HepG2 (cell line): ENCODE results near the gene MBTPS1. TPM values are rescaled to one million over a fixed set of nuclear protein-coding genes. Genes with fewer than 3 reads are reported as not detected.

Experiments
- ATAC-seq: fragments of 200-7000 bp; cut with Tn5 transposase; 3 replicates; pipeline ENCODE4 v1.9.1; 2020; ENCODE audit warnings: mild to moderate bottlenecking, moderate library complexity
- BruUV-seq: library from RNA; stranded (reverse); fragments of 400-500 nt; replicated peaks from 2 replicates; lab custom pipeline; 2021; lab: Mats Ljungman, UMichigan
- CTCF ChIA-PET: fragments of 300-600 bp; formaldehyde crosslinking; extraction: SDS; loops from one replicate; lab custom pipeline; 2021; ENCODE audit warnings: low total read pairs, inconsistent platforms, low intra/inter-chr PET ratio; lab: Yijun Ruan, JAX
- POLR2A ChIA-PET: fragments of 350-600 bp; sonication (Branson Sonifier 250); formaldehyde crosslinking; loops from one replicate; lab custom pipeline; 2020; ENCODE audit warnings: antibody characterized with exemption, inconsistent platforms; lab: Yijun Ruan, JAX
- DNase-seq: peaks from one replicate; pipeline ENCODE4 v3.0.0-alpha.2; 2015; ENCODE audit warnings: low spot score
- FAIRE-seq: peaks from 3 replicates; lab custom pipeline; 2011; peaks lifted over from hg19 to GRCh38; lab: Jason Lieb, UNC
- H2AFZ ChIP-seq: one replicate; pipeline ENCODE4 v1.6.1; 2011; ENCODE audit warnings: low read length, inconsistent platforms
- H3K27ac ChIP-seq: fragments of 300-600 bp; 3 replicates; pipeline ENCODE4 v1.8.0; 2011; ENCODE audit warnings: mixed run types, mild to moderate bottlenecking, mixed read lengths, low read length, inconsistent platforms; ENCODE audit not compliant: insufficient read depth; ENCODE audit errors: extremely low read length
- H3K27me3 ChIP-seq, 2 experiments: fragments of 200-600 bp in 1 of 2; 2 replicates in 1 of 2; 3 replicates in 1 of 2; pipeline versions ENCODE4 v1.6.0 to v1.8.0; 2011; ENCODE audit warnings: low read length in 2 of 2, mild to moderate bottlenecking in 2 of 2, moderate library complexity in 2 of 2, inconsistent platforms in 1 of 2; ENCODE audit not compliant: insufficient read depth in 2 of 2, control insufficient read depth in 1 of 2
- H3K36me3 ChIP-seq, 2 experiments: fragments of 200-600 bp in 1 of 2; replicated peaks in 1 of 2; 2 replicates in 1 of 2; 3 replicates in 1 of 2; pipeline versions ENCODE4 v1.5.1 to v1.8.0; 2011; ENCODE audit warnings: low read length in 2 of 2, inconsistent platforms in 1 of 2; ENCODE audit not compliant: insufficient read depth in 2 of 2, control insufficient read depth in 1 of 2
- H3K4me1 ChIP-seq: 2 replicates; pipeline ENCODE4 v1.5.1; 2012; ENCODE audit warnings: low read length, inconsistent platforms; ENCODE audit not compliant: insufficient read depth
- H3K4me2 ChIP-seq: 2 replicates; pipeline ENCODE4 v1.6.0; 2011; ENCODE audit warnings: low read depth, low read length, inconsistent platforms
- H3K4me3 ChIP-seq, 3 experiments: fragments of 200-600 bp in 1 of 3; sonication (generic), shearing (Covaris generic) in 1 of 3; replicated peaks in 1 of 3; 2 replicates each; pipeline ENCODE4 v1.5.1; 2011 to 2016; ENCODE audit warnings: low read length in 3 of 3, inconsistent platforms in 2 of 3, low read depth in 2 of 3, mild to moderate bottlenecking in 2 of 3, control low read depth in 1 of 3, mixed read lengths in 1 of 3; ENCODE audit not compliant: insufficient read depth in 1 of 3
- H3K79me2 ChIP-seq: one replicate; pipeline ENCODE4 v1.6.1; 2011; ENCODE audit warnings: low read length, inconsistent platforms; ENCODE audit not compliant: insufficient read depth
- H3K9ac ChIP-seq: 2 replicates; pipeline ENCODE4 v1.6.0; 2011; ENCODE audit warnings: mild to moderate bottlenecking, low read depth, low read length, inconsistent platforms; ENCODE audit not compliant: insufficient read depth
- H3K9me3 ChIP-seq: 2 replicates; pipeline ENCODE4 v1.5.1; 2012; ENCODE audit warnings: mild to moderate bottlenecking, low read length
- H4K20me1 ChIP-seq: 2 replicates; pipeline ENCODE4 v1.6.0; 2011; ENCODE audit warnings: inconsistent platforms, mild to moderate bottlenecking, low read length, moderate library complexity; ENCODE audit not compliant: insufficient read depth
- EEA1 ChIP-seq: sonication (generic); formaldehyde crosslinking; IDR thresholded peaks from 2 replicates; pipeline ENCODE4 v1.5.1; 2020; ENCODE audit warnings: mild to moderate bottlenecking, missing genetic modification reagents, borderline replicate concordance
- FOSL2 ChIP-seq: sonication (generic); formaldehyde crosslinking; IDR thresholded peaks from 2 replicates; pipeline ENCODE4 v1.4.0; 2020; ENCODE audit warnings: missing genetic modification reagents
- HNRNPL ChIP-seq: fragments of 200-400 bp; formaldehyde crosslinking; IDR thresholded peaks from 2 replicates; pipeline ENCODE4 v1.6.1; 2017; ENCODE audit warnings: mild to moderate bottlenecking, low read depth, low read length
- KDM2A ChIP-seq: sonication (generic); formaldehyde crosslinking; IDR thresholded peaks from 2 replicates; pipeline ENCODE4 v1.4.0; 2020; ENCODE audit warnings: low read depth, missing genetic modification reagents, borderline replicate concordance
- MTA1 ChIP-seq: sonication (generic); formaldehyde crosslinking; IDR thresholded peaks from 2 replicates; pipeline ENCODE4 v1.4.0; 2020; ENCODE audit warnings: missing genetic modification reagents, mild to moderate bottlenecking, borderline replicate concordance
- NRL ChIP-seq: sonication (generic); formaldehyde crosslinking; IDR thresholded peaks from 2 replicates; pipeline ENCODE4 v1.5.0; 2020; ENCODE audit warnings: missing genetic modification reagents, mild to moderate bottlenecking, moderate library complexity, borderline replicate concordance
- STAT5B ChIP-seq: sonication (generic); formaldehyde crosslinking; IDR thresholded peaks from 2 replicates; pipeline ENCODE4 v1.4.0; 2020; ENCODE audit warnings: missing genetic modification reagents
- TBX3 ChIP-seq: fragments of 450-650 bp; IDR thresholded peaks from 2 replicates; pipeline ENCODE4 v1.6.1; 2017; ENCODE audit warnings: antibody characterized with exemption, mild to moderate bottlenecking, inconsistent platforms, borderline replicate concordance
- ZNF501 ChIP-seq: sonication (generic); formaldehyde crosslinking; IDR thresholded peaks from 2 replicates; pipeline ENCODE4 v1.5.1; 2020; ENCODE audit warnings: mild to moderate bottlenecking, moderate library complexity, missing genetic modification reagents
- ZNF614 ChIP-seq: IDR thresholded peaks from 2 replicates; pipeline ENCODE4 v1.6.1; 2018; ENCODE audit warnings: missing biosample characterization, missing genetic modification reagents, inconsistent platforms, borderline replicate concordance
- WGBS: methylation state at CpG from one replicate; pipeline ENCODE4 v1.1.6; 2017; ENCODE audit warnings: low lambda C conversion rate; 5-methylcytosine and 5-hydroxymethylcytosine counted together
- in situ Hi-C: cut with HindIII; loops from 2 replicates; pipeline ENCODE4 v1.10.0; 2017; ENCODE audit warnings: low pct_unique_long_range_greater_than_20kb; ENCODE audit not compliant: extremely low pct_ligation_motif_present
- intact Hi-C: fragments of 100-400 bp; cut with micrococcal nuclease; formaldehyde crosslinking; loops from one replicate; pipeline ENCODE4 v1.10.0; 2022; ENCODE audit not compliant: unreplicated experiment
- polyA plus RNA-seq, 8 experiments: library from polyadenylated mRNA; depleted of rRNA in 3 of 8; stranded (reverse) in 7 of 8; unstranded in 1 of 8; fragments of >200 nt; fragmentation: Illumina TruSeq in 4 of 8; extraction: Trizol in 4 of 8; gene quantifications; 2 replicates each; pipeline versions ENCODE4 v1.2.1 to v1.2.3, GENCODE V29; 2011 to 2016; ENCODE audit warnings: low read depth in 4 of 8, missing spikeins in 1 of 8, mixed read lengths in 1 of 8; ENCODE audit not compliant: insufficient read depth in 1 of 8
- total RNA-seq, 5 experiments: library from RNA; depleted of rRNA; stranded (reverse); fragments of >200 nt; fragmentation: Illumina TruSeq; extraction: Trizol; gene quantifications; 2 replicates each; pipeline ENCODE4 v1.2.3, GENCODE V29; 2016; ENCODE audit warnings: low read depth in 1 of 5
- TF ChIP-seq, protein P1 (sequence below): sonication (generic); formaldehyde crosslinking; IDR thresholded peaks from 2 replicates; pipeline ENCODE4 v1.4.0; 2020; ENCODE audit warnings: mild to moderate bottlenecking, missing genetic modification reagents, borderline replicate concordance
- TF ChIP-seq, protein P2 (sequence below): sonication (generic); formaldehyde crosslinking; IDR thresholded peaks from 2 replicates; pipeline ENCODE4 v1.4.0; 2020; ENCODE audit warnings: missing genetic modification reagents, borderline replicate concordance
- TF ChIP-seq, protein P3 (sequence below): sonication (generic); formaldehyde crosslinking; IDR thresholded peaks from 2 replicates; pipeline ENCODE4 v1.5.0; 2020; ENCODE audit warnings: mild to moderate bottlenecking, missing genetic modification reagents

Gene MBTPS1
- total and polyA plus RNA-seq, 2 of the 13 experiments (the other 11 are each of a cell fraction or from before 2014, with no cell fraction given): 56.7 to 91.3 TPM

DNA sequence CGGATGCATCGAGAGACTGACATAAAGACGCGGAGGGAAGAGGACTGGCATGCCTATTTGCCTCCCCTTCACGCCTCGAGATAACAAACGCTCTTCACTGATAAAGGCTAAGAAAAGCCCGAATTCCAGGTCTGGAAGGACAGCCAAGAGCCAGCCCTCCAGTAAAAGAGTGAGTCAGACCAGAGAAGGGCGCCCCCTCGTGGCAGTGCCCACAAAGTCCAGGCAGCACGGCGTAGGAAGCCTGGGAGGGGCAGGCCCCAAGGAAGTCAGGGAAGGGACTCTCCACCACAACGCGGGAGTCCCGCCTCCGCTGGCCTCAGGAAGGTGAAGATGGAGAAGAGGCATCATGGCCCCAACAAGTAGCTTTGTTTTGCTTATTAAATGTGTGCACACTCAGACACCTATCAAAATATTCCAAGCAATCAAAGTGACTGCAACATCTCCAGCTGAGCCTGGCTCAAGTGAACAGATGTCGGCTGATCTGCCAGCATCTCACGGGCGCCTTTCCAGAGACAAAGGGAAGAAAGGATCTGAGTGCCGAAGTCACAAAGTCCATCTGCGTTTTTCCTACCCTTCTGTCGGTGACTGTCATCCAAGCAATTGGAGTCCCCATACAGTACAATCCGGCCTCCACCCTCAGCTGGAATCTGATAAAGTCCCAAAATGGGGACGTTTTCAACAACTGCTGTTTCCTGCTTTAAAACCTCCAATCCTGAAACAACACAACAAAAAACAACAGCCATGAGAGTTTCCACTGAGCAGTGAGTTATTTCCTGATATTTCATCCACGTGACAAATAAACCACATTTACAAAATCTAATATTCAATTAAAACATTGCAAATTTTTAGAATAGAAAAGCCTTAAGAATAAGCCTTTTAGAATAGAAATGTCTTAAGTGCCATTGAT, 53.8 kb downstream of the MBTPS1 start:
- BruUV-seq: no TSS peak
- Histone ChIP-seq H3K27ac (no peak overlapping the region), H4K20me1 (peaks cover 4% of the 10 kb centered on the region; the same call in 1 of the 2 replicates), H3K36me3 (peaks cover 46 to 89% of the 10 kb centered on the region in 2 experiments), H3K9me3 (no peaks in the 10 kb centered on the region), H3K4me2 (no peak overlapping the region), H3K9ac (no peak overlapping the region), H3K4me3 (no peak overlapping the region), H2AFZ (no peak overlapping the region), H3K4me1 (no peaks in the 10 kb centered on the region), H3K27me3 (no peaks in the 10 kb centered on the region), H3K79me2 (no peaks in the 10 kb centered on the region)
- FAIRE-seq (peak; percentile 43), DNase-seq (peak; percentile 59), ATAC-seq (peak; percentile 97)
- ChIA-PET CTCF (interaction anchor here (1.1 to 4.9 kb wide), 4 partner anchors 19 to 237 kb away, joined by 3 to 53 read pairs (median 12); no protein-coding TSS in a partner anchor), POLR2A (no interaction called here)
- intact Hi-C loops: no loop called here
- WGBS: 67% methylated on average over 25 of the region's 25 CpGs
- in situ Hi-C loops: no loop called here
- TF ChIP-seq MTA1: 0 out of 2 replicates have a peak, but pooled peaks have one; percentile 21
- TF ChIP-seq, protein P1, sequence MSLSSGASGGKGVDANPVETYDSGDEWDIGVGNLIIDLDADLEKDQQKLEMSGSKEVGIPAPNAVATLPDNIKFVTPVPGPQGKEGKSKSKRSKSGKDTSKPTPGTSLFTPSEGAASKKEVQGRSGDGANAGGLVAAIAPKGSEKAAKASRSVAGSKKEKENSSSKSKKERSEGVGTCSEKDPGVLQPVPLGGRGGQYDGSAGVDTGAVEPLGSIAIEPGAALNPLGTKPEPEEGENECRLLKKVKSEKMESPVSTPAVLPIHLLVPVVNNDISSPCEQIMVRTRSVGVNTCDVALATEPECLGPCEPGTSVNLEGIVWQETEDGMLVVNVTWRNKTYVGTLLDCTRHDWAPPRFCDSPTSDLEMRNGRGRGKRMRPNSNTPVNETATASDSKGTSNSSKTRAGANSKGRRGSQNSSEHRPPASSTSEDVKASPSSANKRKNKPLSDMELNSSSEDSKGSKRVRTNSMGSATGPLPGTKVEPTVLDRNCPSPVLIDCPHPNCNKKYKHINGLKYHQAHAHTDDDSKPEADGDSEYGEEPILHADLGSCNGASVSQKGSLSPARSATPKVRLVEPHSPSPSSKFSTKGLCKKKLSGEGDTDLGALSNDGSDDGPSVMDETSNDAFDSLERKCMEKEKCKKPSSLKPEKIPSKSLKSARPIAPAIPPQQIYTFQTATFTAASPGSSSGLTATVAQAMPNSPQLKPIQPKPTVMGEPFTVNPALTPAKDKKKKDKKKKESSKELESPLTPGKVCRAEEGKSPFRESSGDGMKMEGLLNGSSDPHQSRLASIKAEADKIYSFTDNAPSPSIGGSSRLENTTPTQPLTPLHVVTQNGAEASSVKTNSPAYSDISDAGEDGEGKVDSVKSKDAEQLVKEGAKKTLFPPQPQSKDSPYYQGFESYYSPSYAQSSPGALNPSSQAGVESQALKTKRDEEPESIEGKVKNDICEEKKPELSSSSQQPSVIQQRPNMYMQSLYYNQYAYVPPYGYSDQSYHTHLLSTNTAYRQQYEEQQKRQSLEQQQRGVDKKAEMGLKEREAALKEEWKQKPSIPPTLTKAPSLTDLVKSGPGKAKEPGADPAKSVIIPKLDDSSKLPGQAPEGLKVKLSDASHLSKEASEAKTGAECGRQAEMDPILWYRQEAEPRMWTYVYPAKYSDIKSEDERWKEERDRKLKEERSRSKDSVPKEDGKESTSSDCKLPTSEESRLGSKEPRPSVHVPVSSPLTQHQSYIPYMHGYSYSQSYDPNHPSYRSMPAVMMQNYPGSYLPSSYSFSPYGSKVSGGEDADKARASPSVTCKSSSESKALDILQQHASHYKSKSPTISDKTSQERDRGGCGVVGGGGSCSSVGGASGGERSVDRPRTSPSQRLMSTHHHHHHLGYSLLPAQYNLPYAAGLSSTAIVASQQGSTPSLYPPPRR (CRISPR knock-in tag): no peak
- TF ChIP-seq EEA1 (CRISPR knock-in tag): no peak
- TF ChIP-seq STAT5B: no peak
- TF ChIP-seq, protein P2, sequence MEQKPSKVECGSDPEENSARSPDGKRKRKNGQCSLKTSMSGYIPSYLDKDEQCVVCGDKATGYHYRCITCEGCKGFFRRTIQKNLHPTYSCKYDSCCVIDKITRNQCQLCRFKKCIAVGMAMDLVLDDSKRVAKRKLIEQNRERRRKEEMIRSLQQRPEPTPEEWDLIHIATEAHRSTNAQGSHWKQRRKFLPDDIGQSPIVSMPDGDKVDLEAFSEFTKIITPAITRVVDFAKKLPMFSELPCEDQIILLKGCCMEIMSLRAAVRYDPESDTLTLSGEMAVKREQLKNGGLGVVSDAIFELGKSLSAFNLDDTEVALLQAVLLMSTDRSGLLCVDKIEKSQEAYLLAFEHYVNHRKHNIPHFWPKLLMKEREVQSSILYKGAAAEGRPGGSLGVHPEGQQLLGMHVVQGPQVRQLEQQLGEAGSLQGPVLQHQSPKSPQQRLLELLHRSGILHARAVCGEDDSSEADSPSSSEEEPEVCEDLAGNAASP: 0 out of 2 replicates have a peak, but pooled peaks have one; percentile 40
- 0 out of 2 replicates have a peak, but pooled peaks have one; percentile 35 for TF ChIP-seq HNRNPL
- TF ChIP-seq KDM2A (CRISPR knock-in tag): 0 out of 2 replicates have a peak, but pooled peaks have one; percentile 46
- TF ChIP-seq FOSL2 (CRISPR knock-in tag): peak; percentile 89
- TF ChIP-seq TBX3: no peak
- peak; percentile 47; the same call in 1 of the 2 replicates for TF ChIP-seq NRL (CRISPR knock-in tag)
- TF ChIP-seq ZNF501 (CRISPR knock-in tag): peak; percentile 81
- TF ChIP-seq ZNF614 (CRISPR knock-in tag): peak; percentile 46; the same call in 1 of the 2 replicates
- TF ChIP-seq, protein P3, sequence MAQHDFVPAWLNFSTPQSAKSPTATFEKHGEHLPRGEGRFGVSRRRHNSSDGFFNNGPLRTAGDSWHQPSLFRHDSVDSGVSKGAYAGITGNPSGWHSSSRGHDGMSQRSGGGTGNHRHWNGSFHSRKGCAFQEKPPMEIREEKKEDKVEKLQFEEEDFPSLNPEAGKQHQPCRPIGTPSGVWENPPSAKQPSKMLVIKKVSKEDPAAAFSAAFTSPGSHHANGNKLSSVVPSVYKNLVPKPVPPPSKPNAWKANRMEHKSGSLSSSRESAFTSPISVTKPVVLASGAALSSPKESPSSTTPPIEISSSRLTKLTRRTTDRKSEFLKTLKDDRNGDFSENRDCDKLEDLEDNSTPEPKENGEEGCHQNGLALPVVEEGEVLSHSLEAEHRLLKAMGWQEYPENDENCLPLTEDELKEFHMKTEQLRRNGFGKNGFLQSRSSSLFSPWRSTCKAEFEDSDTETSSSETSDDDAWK (CRISPR knock-in tag): no peak
